ENCODE measurements around the gene GPR183. TPM values are rescaled to one million over a fixed set of nuclear protein-coding genes. Genes with fewer than 3 reads are reported as not detected.

GPR183 gene
- total RNA-seq, 1 donor: 991 TPM

GRCh38 chr13:99327126-99327525 is 19.9 kb upstream of the GPR183 start:
- H3K4me3 ChIP-seq (ENCODE audit: low read length): no peak overlapping the region
- no peaks in the 10 kb centered on the region for H3K9me3 ChIP-seq (ENCODE audit: low read depth, low read length)

GRCh38 chr13:99326012-99326411 is 18.8 kb upstream of the GPR183 start:
- no peaks in the 10 kb centered on the region for H3K27me3 ChIP-seq (ENCODE audit: insufficient read depth, low read length)
- no peaks in the 10 kb centered on the region for H3K9me3 ChIP-seq (ENCODE audit: low read depth, low read length)
- H3K4me1 ChIP-seq (ENCODE audit: insufficient read depth, low read length): peaks cover 46% of the 10 kb centered on the region
- H3K4me3 ChIP-seq (ENCODE audit: low read length): no peak overlapping the region

More at GRCh38 chr13:99327126-99327525, 19.9 kb upstream of the GPR183 start:
- H3K4me1 ChIP-seq (ENCODE audit: insufficient read depth, low read length): peaks cover 40% of the 10 kb centered on the region
- H3K27me3 ChIP-seq (ENCODE audit: insufficient read depth, low read length): no peaks in the 10 kb centered on the region

- no peaks in the 10 kb centered on the region for H3K27me3 ChIP-seq (ENCODE audit: insufficient read depth, low read length)
- no peak overlapping the region for H3K4me3 ChIP-seq (ENCODE audit: low read length)
- peaks cover 61% of the 10 kb centered on the region for H3K4me1 ChIP-seq (ENCODE audit: insufficient read depth, low read length)
- H3K9me3 ChIP-seq (ENCODE audit: low read depth, low read length): no peaks in the 10 kb centered on the region
These were observed 16.3 kb upstream of the GPR183 start for GRCh38 chr13:99323488-99323887.

GRCh38 chr13:99322297-99323103 is 15.3 kb upstream of the GPR183 start:
- Histone ChIP-seq H3K27me3 (ENCODE audit: insufficient read depth, low read length) (no peaks in the 10 kb centered on the region), H3K4me1 (ENCODE audit: insufficient read depth, low read length) (peaks cover 61% of the 10 kb centered on the region), H3K4me3 (ENCODE audit: low read length) (no peak overlapping the region), H3K9me3 (ENCODE audit: low read depth, low read length) (no peaks in the 10 kb centered on the region)

GRCh38 chr13:99321709-99322108 is 14.5 kb upstream of the GPR183 start:
- Histone ChIP-seq H3K9me3 (ENCODE audit: low read depth, low read length) (no peaks in the 10 kb centered on the region), H3K4me1 (ENCODE audit: insufficient read depth, low read length) (peaks cover 63% of the 10 kb centered on the region), H3K4me3 (ENCODE audit: low read length) (no peak overlapping the region), H3K27me3 (ENCODE audit: insufficient read depth, low read length) (no peaks in the 10 kb centered on the region)

- H3K4me1 ChIP-seq (ENCODE audit: insufficient read depth, low read length): peaks cover 65% of the 10 kb centered on the region
These were observed 13.7 kb upstream of the GPR183 start for GRCh38 chr13:99320693-99321481.

GRCh38 chr13:99316657-99317256 is 9.6 kb upstream of the GPR183 start:
- H3K9me3 ChIP-seq (ENCODE audit: low read depth, low read length): no peaks in the 10 kb centered on the region
- no peaks in the 10 kb centered on the region for H3K27me3 ChIP-seq (ENCODE audit: insufficient read depth, low read length)
- no peak overlapping the region for H3K4me3 ChIP-seq (ENCODE audit: low read length)
- H3K4me1 ChIP-seq (ENCODE audit: insufficient read depth, low read length): peaks cover 56% of the 10 kb centered on the region

More at GRCh38 chr13:99320693-99321481, 13.7 kb upstream of the GPR183 start:
- H3K9me3 ChIP-seq (ENCODE audit: low read depth, low read length): no peaks in the 10 kb centered on the region
- H3K27me3 ChIP-seq (ENCODE audit: insufficient read depth, low read length): no peaks in the 10 kb centered on the region
- no peak overlapping the region for H3K4me3 ChIP-seq (ENCODE audit: low read length)

GRCh38 chr13:99316224-99316623 is 9.0 kb upstream of the GPR183 start:
- Histone ChIP-seq H3K4me1 (ENCODE audit: insufficient read depth, low read length) (peaks cover 56% of the 10 kb centered on the region), H3K4me3 (ENCODE audit: low read length) (no peak overlapping the region)

GRCh38 chr13:99315186-99315585 is 8.0 kb upstream of the GPR183 start:
- Histone ChIP-seq H3K27me3 (ENCODE audit: insufficient read depth, low read length) (no peaks in the 10 kb centered on the region), H3K4me3 (ENCODE audit: low read length) (no peak overlapping the region), H3K9me3 (ENCODE audit: low read depth, low read length) (no peaks in the 10 kb centered on the region), H3K4me1 (ENCODE audit: insufficient read depth, low read length) (peaks cover 58% of the 10 kb centered on the region)

More at GRCh38 chr13:99316224-99316623, 9.0 kb upstream of the GPR183 start:
- no peaks in the 10 kb centered on the region for H3K9me3 ChIP-seq (ENCODE audit: low read depth, low read length)
- no peaks in the 10 kb centered on the region for H3K27me3 ChIP-seq (ENCODE audit: insufficient read depth, low read length)

- Histone ChIP-seq H3K9me3 (ENCODE audit: low read depth, low read length) (no peaks in the 10 kb centered on the region), H3K27me3 (ENCODE audit: insufficient read depth, low read length) (no peaks in the 10 kb centered on the region), H3K4me3 (ENCODE audit: low read length) (no peak overlapping the region), H3K4me1 (ENCODE audit: insufficient read depth, low read length) (peaks cover 62% of the 10 kb centered on the region)
These were observed 7.5 kb upstream of the GPR183 start for GRCh38 chr13:99314640-99315176.

GRCh38 chr13:99313941-99314340 is 6.7 kb upstream of the GPR183 start:
- Histone ChIP-seq H3K9me3 (ENCODE audit: low read depth, low read length) (no peaks in the 10 kb centered on the region), H3K4me3 (ENCODE audit: low read length) (no peak overlapping the region), H3K4me1 (ENCODE audit: insufficient read depth, low read length) (peaks cover 63% of the 10 kb centered on the region), H3K27me3 (ENCODE audit: insufficient read depth, low read length) (no peaks in the 10 kb centered on the region)

GRCh38 chr13:99313501-99313900 is 6.3 kb upstream of the GPR183 start:
- Histone ChIP-seq H3K9me3 (ENCODE audit: low read depth, low read length) (no peaks in the 10 kb centered on the region), H3K4me3 (ENCODE audit: low read length) (no peak overlapping the region), H3K4me1 (ENCODE audit: insufficient read depth, low read length) (peaks cover 59% of the 10 kb centered on the region), H3K27me3 (ENCODE audit: insufficient read depth, low read length) (no peaks in the 10 kb centered on the region)

GRCh38 chr13:99312493-99312883 is 5.3 kb upstream of the GPR183 start:
- no peak overlapping the region for H3K4me3 ChIP-seq (ENCODE audit: low read length)
- peaks cover 69% of the 10 kb centered on the region for H3K4me1 ChIP-seq (ENCODE audit: insufficient read depth, low read length)
- no peaks in the 10 kb centered on the region for H3K27me3 ChIP-seq (ENCODE audit: insufficient read depth, low read length)
- H3K9me3 ChIP-seq (ENCODE audit: low read depth, low read length): no peaks in the 10 kb centered on the region

- H3K4me1 ChIP-seq (ENCODE audit: insufficient read depth, low read length): peaks cover 67% of the 10 kb centered on the region
- no peaks in the 10 kb centered on the region for H3K9me3 ChIP-seq (ENCODE audit: low read depth, low read length)
- H3K27me3 ChIP-seq (ENCODE audit: insufficient read depth, low read length): no peaks in the 10 kb centered on the region
- no peak overlapping the region for H3K4me3 ChIP-seq (ENCODE audit: low read length)
These were observed 4.7 kb upstream of the GPR183 start for GRCh38 chr13:99311748-99312492.
